ENCODE results near the gene DNAI2.

DNAI2 gene

GRCh38 chr17:74249590-74250270 lies 24.3 kb upstream of the DNAI2 start:
- H3K9ac ChIP-seq (ENCODE audit: low read length): no peak overlapping the region

GRCh38 chr17:74250324-74250995 lies 23.6 kb upstream of the DNAI2 start:
- Histone ChIP-seq H3K9ac (ENCODE audit: low read length) (no peak overlapping the region), H4K20me1 (ENCODE audit: insufficient read depth, low read length) (no peaks in the 10 kb centered on the region), H3F3A (ENCODE audit: insufficient read depth, low read length) (no peaks in the 10 kb centered on the region), H3K27ac (ENCODE audit: low read depth, low read length, poor library complexity, severe bottlenecking) (no peak overlapping the region), H3K4me3 (ENCODE audit: low read depth, low read length, poor library complexity, severe bottlenecking) (no peak overlapping the region), H3K9me2 (ENCODE audit: low read depth, low read length) (no peaks in the 10 kb centered on the region), H3K4me1 (ENCODE audit: insufficient read depth, low read length, severe bottlenecking) (no peaks in the 10 kb centered on the region), H3K27me3 (ENCODE audit: insufficient read depth, low read length) (no peaks in the 10 kb centered on the region; the same call in 1 of the 2 replicates), H3K9me3 (ENCODE audit: low read length) (no peaks in the 10 kb centered on the region), H3K4me2 (ENCODE audit: low read length) (no peak overlapping the region), H2AFZ (ENCODE audit: low read length) (no peak overlapping the region), H3K36me3 (ENCODE audit: insufficient read depth, low read length) (no peaks in the 10 kb centered on the region; the same call in 1 of the 2 replicates), H3K79me2 (ENCODE audit: insufficient read depth, low read length) (no peaks in the 10 kb centered on the region)
- TF ChIP-seq EZH2 (IDR thresholded peaks at IDR 0.05; ENCODE audit: borderline replicate concordance, low read length): no peak
- TF ChIP-seq CTCF (IDR thresholded peaks at IDR 0.05; ENCODE audit: low read length): no peak

More at GRCh38 chr17:74249590-74250270, 24.3 kb upstream of the DNAI2 start:
- Histone ChIP-seq H4K20me1 (ENCODE audit: insufficient read depth, low read length) (no peaks in the 10 kb centered on the region), H3K36me3 (ENCODE audit: insufficient read depth, low read length) (no peaks in the 10 kb centered on the region; the same call in 1 of the 2 replicates), H3K4me1 (ENCODE audit: insufficient read depth, low read length, severe bottlenecking) (no peaks in the 10 kb centered on the region), H3K4me2 (ENCODE audit: low read length) (no peak overlapping the region), H3K9me2 (ENCODE audit: low read depth, low read length) (no peaks in the 10 kb centered on the region), H3K9me3 (ENCODE audit: low read length) (no peaks in the 10 kb centered on the region), H3K27ac (ENCODE audit: low read depth, low read length, poor library complexity, severe bottlenecking) (no peak overlapping the region), H3F3A (ENCODE audit: insufficient read depth, low read length) (no peaks in the 10 kb centered on the region), H3K79me2 (ENCODE audit: insufficient read depth, low read length) (no peaks in the 10 kb centered on the region), H2AFZ (ENCODE audit: low read length) (no peak overlapping the region), H3K4me3 (ENCODE audit: low read depth, low read length, poor library complexity, severe bottlenecking) (no peak overlapping the region), H3K27me3 (ENCODE audit: insufficient read depth, low read length) (no peaks in the 10 kb centered on the region; the same call in 1 of the 2 replicates)
- TF ChIP-seq CTCF (IDR thresholded peaks at IDR 0.05; ENCODE audit: low read length) (no peak), EZH2 (IDR thresholded peaks at IDR 0.05; ENCODE audit: borderline replicate concordance, low read length) (no peak)

GRCh38 chr17:74251051-74251450 lies 23.0 kb upstream of the DNAI2 start:
- H3K9me2 ChIP-seq (ENCODE audit: low read depth, low read length): no peaks in the 10 kb centered on the region
- TF ChIP-seq EZH2 (IDR thresholded peaks at IDR 0.05; ENCODE audit: borderline replicate concordance, low read length) (no peak), CTCF (IDR thresholded peaks at IDR 0.05; ENCODE audit: low read length) (no peak)
- no peaks in the 10 kb centered on the region for H3K4me1 ChIP-seq (ENCODE audit: insufficient read depth, low read length, severe bottlenecking)
- H3K27ac ChIP-seq (ENCODE audit: low read depth, low read length, poor library complexity, severe bottlenecking): no peak overlapping the region
- no peaks in the 10 kb centered on the region for H3K79me2 ChIP-seq (ENCODE audit: insufficient read depth, low read length)
- no peak overlapping the region for H2AFZ ChIP-seq (ENCODE audit: low read length)
- no peaks in the 10 kb centered on the region for H4K20me1 ChIP-seq (ENCODE audit: insufficient read depth, low read length)
- no peak overlapping the region for H3K4me2 ChIP-seq (ENCODE audit: low read length)
- no peaks in the 10 kb centered on the region for H3F3A ChIP-seq (ENCODE audit: insufficient read depth, low read length)
- no peak overlapping the region for H3K4me3 ChIP-seq (ENCODE audit: low read depth, low read length, poor library complexity, severe bottlenecking)
- no peaks in the 10 kb centered on the region; the same call in 1 of the 2 replicates for H3K27me3 ChIP-seq (ENCODE audit: insufficient read depth, low read length)
- no peaks in the 10 kb centered on the region for H3K9me3 ChIP-seq (ENCODE audit: low read length)
- no peak overlapping the region for H3K9ac ChIP-seq (ENCODE audit: low read length)
- no peaks in the 10 kb centered on the region; the same call in 1 of the 2 replicates for H3K36me3 ChIP-seq (ENCODE audit: insufficient read depth, low read length)
